ENCODE results near the gene WTIP.

The WTIP gene

GRCh38 chr19:34479396-34479795, 2.2 kb upstream of the WTIP start:
- no peak for DNase-seq

GRCh38 chr19:34480491-34480890, 1.1 kb upstream of the WTIP start:
- DNase-seq, result no peak

DNA sequence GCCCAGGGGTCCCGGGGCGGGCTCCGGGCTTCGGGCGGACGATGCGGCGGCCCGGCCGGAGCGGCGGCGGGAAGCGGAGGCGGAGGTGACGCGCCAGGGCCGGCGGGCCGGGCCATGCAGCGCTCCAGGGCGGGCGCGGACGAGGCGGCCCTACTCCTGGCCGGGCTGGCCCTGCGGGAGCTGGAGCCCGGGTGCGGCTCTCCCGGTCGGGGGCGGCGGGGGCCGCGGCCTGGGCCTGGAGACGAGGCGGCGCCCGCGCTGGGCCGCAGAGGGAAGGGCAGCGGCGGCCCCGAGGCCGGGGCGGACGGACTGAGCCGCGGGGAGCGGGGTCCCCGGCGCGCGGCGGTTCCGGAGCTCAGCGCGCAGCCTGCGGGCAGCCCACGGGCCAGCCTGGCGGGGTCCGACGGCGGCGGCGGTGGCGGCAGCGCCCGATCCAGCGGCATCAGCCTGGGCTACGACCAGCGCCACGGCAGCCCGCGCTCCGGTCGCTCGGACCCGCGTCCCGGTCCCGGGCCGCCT, 362 bp downstream of the WTIP start:
- DNase-seq, result no peak

DNA sequence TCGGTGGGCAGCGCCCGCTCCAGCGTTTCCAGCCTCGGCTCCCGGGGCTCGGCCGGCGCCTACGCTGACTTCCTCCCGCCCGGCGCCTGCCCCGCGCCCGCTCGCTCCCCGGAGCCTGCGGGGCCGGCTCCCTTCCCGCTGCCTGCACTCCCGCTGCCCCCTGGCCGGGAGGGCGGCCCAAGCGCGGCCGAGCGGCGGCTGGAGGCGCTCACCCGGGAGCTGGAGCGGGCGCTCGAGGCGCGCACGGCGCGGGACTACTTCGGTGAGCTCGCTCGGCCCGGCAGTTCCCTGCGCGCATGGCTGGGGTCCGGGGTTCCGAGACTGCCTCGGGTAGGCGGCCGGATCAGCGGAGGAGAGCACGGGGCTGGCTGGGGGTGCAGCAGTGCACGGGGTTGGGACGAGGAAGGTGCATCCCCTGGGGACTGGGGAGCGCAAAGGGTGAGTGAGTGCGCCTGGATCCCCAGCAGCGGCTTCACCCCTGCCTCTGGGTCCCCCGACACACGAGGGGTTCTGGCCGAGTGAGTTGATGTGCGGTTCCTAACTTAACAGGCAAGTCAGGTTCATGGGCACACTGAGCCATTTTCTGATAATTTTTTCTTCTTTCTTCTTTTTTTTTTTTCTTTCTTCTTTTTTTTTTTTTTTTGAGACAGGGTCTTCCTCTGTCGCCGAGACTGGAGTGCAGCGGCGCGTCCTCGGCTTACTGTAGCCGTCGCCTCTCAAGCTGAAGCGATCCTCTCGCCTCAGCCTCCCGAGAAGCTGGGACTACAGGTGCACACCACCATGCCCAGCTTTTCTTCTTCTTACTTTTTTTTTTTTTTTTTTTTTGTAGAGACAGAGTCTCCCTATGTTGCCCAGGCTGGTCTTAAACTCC, 1.1 kb downstream of the WTIP start:
- no peak for DNase-seq

- DNase-seq, result no peak
Measured at GRCh38 chr19:34484328-34484727, 2.8 kb downstream of the WTIP start.

- no peak for DNase-seq
Measured at GRCh38 chr19:34485831-34486230, 4.3 kb downstream of the WTIP start.

DNA sequence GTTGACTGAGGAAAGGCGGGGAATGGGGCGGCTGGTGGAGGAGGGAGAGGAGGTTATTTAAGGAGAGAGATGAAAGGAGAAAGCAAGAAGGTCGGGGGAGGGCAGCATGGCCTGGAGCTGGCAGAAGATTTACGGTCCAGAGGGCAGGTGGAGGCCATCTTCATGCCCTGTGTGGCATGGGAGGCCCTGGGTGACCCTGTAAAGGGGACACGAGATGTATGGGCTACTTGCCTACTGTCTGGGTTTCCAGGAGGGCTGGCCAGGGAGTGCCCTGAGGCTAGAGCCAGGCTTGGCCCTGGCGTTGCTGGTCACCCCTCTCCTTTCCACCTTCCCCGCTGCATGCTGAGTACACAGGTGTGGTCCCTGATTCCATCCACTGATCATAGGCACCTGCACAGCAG, 6.1 kb downstream of the WTIP start:
- DNase-seq, result no peak

GRCh38 chr19:34489175-34489574, 7.6 kb downstream of the WTIP start:
- no peak for DNase-seq

- DNase-seq, result no peak
Measured at GRCh38 chr19:34490141-34490766, 8.7 kb downstream of the WTIP start.

- DNase-seq, result no peak
Measured at GRCh38 chr19:34493038-34493648, 11.6 kb downstream of the WTIP start.

GRCh38 chr19:34493649-34494044, 12.1 kb downstream of the WTIP start:
- DNase-seq, result no peak

- no peak for DNase-seq
Measured at GRCh38 chr19:34494601-34495000, 13.0 kb downstream of the WTIP start.

- no peak for DNase-seq
Measured at GRCh38 chr19:34495416-34495815, 13.9 kb downstream of the WTIP start.

- DNase-seq, result no peak
Measured at GRCh38 chr19:34497112-34497805, 15.7 kb downstream of the WTIP start.

- no peak for DNase-seq
Measured at GRCh38 chr19:34499155-34499834, 17.7 kb downstream of the WTIP start.

DNA sequence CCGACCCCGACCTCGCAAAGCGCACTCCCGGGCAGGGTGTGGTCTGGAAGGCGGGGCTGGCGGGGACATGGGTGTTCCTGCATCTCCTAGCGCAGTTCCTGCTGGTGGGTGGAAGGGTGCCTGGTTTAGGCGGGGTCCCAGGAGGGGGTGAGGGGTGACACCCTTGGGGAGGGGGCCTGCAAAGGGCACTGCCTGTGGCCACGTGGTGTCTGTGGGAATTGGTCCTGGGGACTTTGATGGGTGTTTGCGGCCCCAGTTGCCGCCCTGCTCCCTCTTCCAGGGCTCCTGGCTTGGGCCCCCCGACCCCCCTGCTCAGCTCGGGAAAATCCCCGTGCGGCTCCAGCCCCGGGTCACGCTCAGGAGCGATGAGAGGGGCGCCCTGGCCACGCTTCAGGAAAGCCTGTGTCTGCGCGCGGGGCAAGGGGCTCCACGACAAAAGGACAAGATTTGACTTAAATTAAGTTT, 19.1 kb downstream of the WTIP start:
- DNase-seq, result no peak

DNA sequence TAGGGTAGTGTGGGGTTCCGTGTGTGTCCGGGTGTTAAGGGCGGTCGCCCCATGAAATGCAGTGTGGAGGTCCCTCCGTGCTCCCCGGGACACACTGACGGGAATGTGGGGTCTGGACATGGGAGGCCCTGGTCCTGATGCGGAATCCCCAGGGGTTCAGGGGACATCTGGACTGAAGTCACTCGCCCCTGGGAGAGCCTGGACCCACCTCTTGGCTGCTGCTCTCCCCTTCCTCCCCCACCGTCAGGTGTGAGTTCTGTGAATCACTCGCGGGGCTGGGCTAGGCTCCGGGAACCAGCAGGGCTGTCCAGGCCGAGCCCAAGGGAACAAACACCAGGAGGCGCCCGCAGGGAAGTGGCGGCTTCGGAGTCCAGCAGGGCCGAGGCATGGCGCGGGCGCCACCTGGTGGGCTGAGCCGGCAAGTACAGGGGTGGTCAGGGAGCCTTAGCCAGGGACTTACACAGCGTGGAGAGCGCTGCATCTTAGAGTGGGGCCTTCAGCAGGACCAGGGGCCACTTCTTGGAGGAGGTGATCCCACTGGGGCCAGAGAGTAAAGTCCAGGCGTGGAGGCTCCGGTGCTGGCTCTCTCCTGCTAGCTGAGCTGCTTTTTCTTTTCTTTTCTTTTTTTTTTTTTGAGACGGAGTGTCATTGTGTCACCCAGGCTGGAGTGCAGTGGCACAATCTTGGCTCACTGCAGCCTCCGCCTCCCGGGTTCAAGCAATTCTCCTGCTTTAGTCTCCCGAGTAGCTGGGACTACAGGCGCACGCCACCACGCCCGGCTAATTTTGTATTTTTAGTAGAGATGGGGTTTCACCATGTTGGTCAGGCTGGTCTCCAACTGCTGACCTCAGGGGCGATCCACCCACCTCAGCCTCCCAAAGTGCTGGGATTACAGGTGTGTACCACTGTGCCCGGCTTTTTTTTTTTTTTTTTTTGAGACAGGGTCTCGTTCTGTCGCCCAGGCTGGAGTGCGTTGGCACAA, 20.1 kb downstream of the WTIP start:
- DNase-seq, result peak; percentile 80

GRCh38 chr19:34502582-34503411, 21.2 kb downstream of the WTIP start:
- DNase-seq, result no peak

- no peak for DNase-seq
Measured at GRCh38 chr19:34503531-34504272, 22.1 kb downstream of the WTIP start.
